Calu3 (cell line): ENCODE data around the gene CASP2. TPM values are rescaled to one million over a fixed set of nuclear protein-coding genes. Genes with fewer than 3 reads are reported as not detected.
A peak's percentile ranks its signal among the peaks of the same experiment; 100 is the strongest.

Experiments used
- BruUV-seq: library from RNA; stranded (reverse); fragments of 400-500 nt; replicated peaks from 2 replicates; lab custom pipeline; 2021; lab: Mats Ljungman, UMichigan
- CTCF ChIA-PET: fragments of 300-600 bp; sonication (Branson Sonifier 250); formaldehyde crosslinking; loops from one replicate; lab custom pipeline; 2022; ENCODE audit warnings: antibody characterized with exemption; lab: Charles Lee
- DNase-seq: peaks from one replicate; pipeline ENCODE4 v3.0.0; 2022
- H3K27ac Mint-ChIP-seq: one replicate; pipeline ENCODE4 v1.8.0; 2022; ENCODE audit warnings: mixed read lengths; ENCODE audit not compliant: unreplicated experiment
- H3K27me3 Mint-ChIP-seq: one replicate; pipeline ENCODE4 v1.8.0; 2022; ENCODE audit warnings: mixed read lengths; ENCODE audit not compliant: unreplicated experiment
- H3K36me3 Mint-ChIP-seq: one replicate; pipeline ENCODE4 v1.8.0; 2022; ENCODE audit warnings: mild to moderate bottlenecking, moderate library complexity, mixed read lengths; ENCODE audit not compliant: insufficient read depth, unreplicated experiment
- H3K4me1 Mint-ChIP-seq: one replicate; pipeline ENCODE4 v1.8.0; 2022; ENCODE audit warnings: mild to moderate bottlenecking, low read depth, mixed read lengths; ENCODE audit not compliant: unreplicated experiment
- H3K4me3 Mint-ChIP-seq: one replicate; pipeline ENCODE4 v1.8.0; 2022; ENCODE audit warnings: mild to moderate bottlenecking, low read depth, moderate library complexity, mixed read lengths; ENCODE audit not compliant: unreplicated experiment
- H3K9me3 Mint-ChIP-seq: one replicate; pipeline ENCODE4 v1.8.0; 2022; ENCODE audit warnings: low read depth, mixed read lengths; ENCODE audit not compliant: unreplicated experiment
- CTCF ChIP-seq: fragments of 200-600 bp; IDR thresholded peaks from one replicate; pipeline ENCODE4 v1.8.0; 2022; ENCODE audit warnings: antibody characterized with exemption; ENCODE audit not compliant: unreplicated experiment
- intact Hi-C: fragments of 100-400 bp; cut with micrococcal nuclease; formaldehyde crosslinking; loops from one replicate; pipeline ENCODE4 v1.10.0; 2022; ENCODE audit not compliant: unreplicated experiment
- total RNA-seq: library from RNA; stranded (reverse); gene quantifications from 2 replicates; pipeline ENCODE4 v1.2.3, GENCODE V29; 2022

CASP2 gene
- total RNA-seq, 1 experiment from 2014 or later = 51.3 TPM

DNA sequence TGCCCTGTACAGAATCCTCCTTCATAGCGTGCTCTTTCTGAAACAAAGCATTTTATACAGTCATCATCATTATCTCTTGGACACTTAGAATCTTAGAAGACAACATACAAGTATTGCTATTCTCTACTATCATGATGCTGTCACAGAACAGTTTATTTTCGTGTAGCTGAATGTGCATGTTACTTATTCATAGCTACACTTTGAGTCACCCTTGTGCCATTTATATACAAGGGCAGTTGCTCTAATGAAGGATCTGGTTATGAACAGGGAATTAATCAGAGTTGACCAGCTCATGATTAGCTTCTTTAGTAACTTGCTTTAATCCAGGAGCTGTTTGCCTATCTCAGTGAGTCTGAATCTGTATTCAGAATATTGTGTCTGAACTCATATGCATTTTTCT, 11.2 kb downstream of the CASP2 start:
- no peak for DNase-seq
- Mint-ChIP-seq H3K27ac (no peak overlapping the region), H3K4me1 (peaks cover 14% of the 10 kb centered on the region), H3K36me3 (peaks cover 34% of the 10 kb centered on the region), H3K4me3 (no peak overlapping the region), H3K9me3 (no peaks in the 10 kb centered on the region), H3K27me3 (no peaks in the 10 kb centered on the region)
- no peak for TF ChIP-seq CTCF
- no TSS peak for BruUV-seq
- CTCF ChIA-PET = interaction anchor here (1.0 to 1.9 kb wide), 3 partner anchors 9 to 59 kb away, joined by 3 to 9 read pairs (median 5); partner anchors contain the start of gene CASP2
- intact Hi-C loops = no loop called here

DNA sequence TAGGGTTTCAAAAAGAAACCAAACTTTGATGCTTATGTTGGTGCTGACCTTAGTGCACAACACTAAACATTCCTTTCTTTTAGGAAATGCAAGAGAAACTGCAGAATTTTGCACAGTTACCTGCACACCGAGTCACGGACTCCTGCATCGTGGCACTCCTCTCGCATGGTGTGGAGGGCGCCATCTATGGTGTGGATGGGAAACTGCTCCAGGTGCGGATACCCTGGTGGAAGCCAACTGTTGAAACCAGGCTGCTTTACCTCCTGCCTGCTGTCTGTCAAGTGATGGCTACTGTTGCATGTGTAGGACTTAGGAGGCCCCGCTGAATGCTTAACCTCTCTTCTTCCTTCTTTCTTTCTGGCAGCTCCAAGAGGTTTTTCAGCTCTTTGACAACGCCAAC, 11.7 kb downstream of the CASP2 start:
- BruUV-seq = no TSS peak
- H3K27ac Mint-ChIP-seq = no peak overlapping the region
- peaks cover 14% of the 10 kb centered on the region for H3K4me1 Mint-ChIP-seq
- H3K36me3 Mint-ChIP-seq = peaks cover 34% of the 10 kb centered on the region
- H3K9me3 Mint-ChIP-seq = no peaks in the 10 kb centered on the region
- CTCF ChIA-PET = interaction anchor here (1.0 to 1.9 kb wide), 3 partner anchors 9 to 59 kb away, joined by 3 to 9 read pairs (median 5); partner anchors contain the start of gene CASP2
- TF ChIP-seq CTCF = peak; percentile 55
- intact Hi-C loops = no loop called here
- DNase-seq = peak; percentile 61
- H3K4me3 Mint-ChIP-seq = no peak overlapping the region
- H3K27me3 Mint-ChIP-seq = no peaks in the 10 kb centered on the region

DNA sequence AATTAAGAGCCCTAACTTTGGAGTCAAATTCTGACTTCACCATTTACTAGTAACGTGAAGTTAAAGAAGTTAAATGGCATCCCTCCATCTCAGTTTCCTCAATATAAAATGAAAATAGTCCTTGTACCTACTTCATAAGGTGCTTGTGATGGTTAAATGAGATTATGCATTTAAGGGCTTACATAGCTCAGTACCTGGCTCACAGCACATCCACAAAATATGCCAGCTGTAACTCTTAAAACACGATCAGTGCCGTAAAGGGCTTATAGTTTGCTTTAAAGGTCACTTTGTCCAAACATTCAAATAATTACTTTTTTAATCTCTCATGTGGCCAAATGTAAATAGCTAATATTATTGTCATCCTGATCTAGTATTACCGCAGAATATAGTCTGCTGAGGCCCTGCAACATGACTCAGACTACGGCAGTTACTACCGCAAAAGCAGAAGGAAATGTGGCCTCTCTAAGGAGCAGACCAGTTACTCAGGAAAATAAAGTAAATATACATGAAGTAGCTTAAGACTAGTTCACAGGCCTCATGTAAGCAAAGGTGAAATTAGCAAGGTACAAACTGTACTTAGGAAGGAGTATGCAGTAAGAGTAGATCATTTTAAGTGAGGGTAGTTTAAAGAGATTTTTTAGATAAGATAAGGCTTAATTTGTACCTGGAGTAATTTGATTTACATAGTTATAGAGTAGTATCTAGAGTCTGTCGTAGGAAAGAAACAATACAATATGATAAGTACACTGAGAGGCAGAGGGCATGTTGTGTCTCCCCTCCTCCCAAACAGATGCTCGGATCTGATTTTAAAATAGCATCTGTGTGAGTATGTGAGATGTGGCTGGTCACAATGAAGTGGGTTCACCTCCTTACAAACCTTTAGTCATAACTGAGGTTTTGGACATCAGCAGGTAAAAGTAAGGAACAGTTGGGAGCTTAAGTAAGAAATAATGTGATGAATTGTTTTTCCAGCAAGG, 13.1 kb downstream of the CASP2 start:
- H3K27me3 Mint-ChIP-seq = no peaks in the 10 kb centered on the region
- H3K4me3 Mint-ChIP-seq = no peak overlapping the region
- no peak overlapping the region for H3K27ac Mint-ChIP-seq
- BruUV-seq = no TSS peak
- DNase-seq = no peak
- peaks cover 45% of the 10 kb centered on the region for H3K36me3 Mint-ChIP-seq
- no peaks in the 10 kb centered on the region for H3K9me3 Mint-ChIP-seq
- CTCF ChIA-PET = no interaction called here
- intact Hi-C loops = no loop called here
- no peak for TF ChIP-seq CTCF
- H3K4me1 Mint-ChIP-seq = peaks cover 13% of the 10 kb centered on the region

DNA sequence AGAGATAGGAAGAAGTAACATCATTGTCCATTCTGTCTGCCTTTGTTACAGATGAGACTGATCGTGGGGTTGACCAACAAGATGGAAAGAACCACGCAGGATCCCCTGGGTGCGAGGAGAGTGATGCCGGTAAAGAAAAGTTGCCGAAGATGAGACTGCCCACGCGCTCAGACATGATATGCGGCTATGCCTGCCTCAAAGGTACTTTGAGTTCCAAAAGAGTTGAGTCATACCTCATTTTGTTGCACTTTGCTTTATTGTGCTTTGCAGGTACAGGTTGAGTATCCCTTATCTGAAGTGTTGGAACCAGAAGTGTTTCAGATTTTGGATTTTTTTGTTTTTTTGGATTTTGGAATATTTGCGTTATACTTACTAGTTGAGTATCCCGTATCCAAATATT, 15.6 kb downstream of the CASP2 start:
- H3K36me3 Mint-ChIP-seq = peaks cover 66% of the 10 kb centered on the region
- no peaks in the 10 kb centered on the region for H3K27me3 Mint-ChIP-seq
- intact Hi-C loops = no loop called here
- no TSS peak for BruUV-seq
- TF ChIP-seq CTCF = no peak
- DNase-seq = no peak
- H3K27ac Mint-ChIP-seq = no peak overlapping the region
- peaks cover 10% of the 10 kb centered on the region for H3K4me1 Mint-ChIP-seq
- CTCF ChIA-PET = interaction anchor here (0.6 kb wide), 1 partner anchor 46 kb away, joined by 4 read pairs; no protein-coding TSS in a partner anchor
- no peaks in the 10 kb centered on the region for H3K9me3 Mint-ChIP-seq
- no peak overlapping the region for H3K4me3 Mint-ChIP-seq
